AG09319 (cell line): ENCODE measurements around the gene RFX3.

ENCODE experiments used
- DNase-seq: peaks from one replicate; pipeline ENCODE4 v3.0.0-alpha.2; 2010; ENCODE audit warnings: low read depth; ENCODE audit errors: extremely low read depth
- TF ChIP-seq, protein P1 (sequence below): IDR thresholded peaks from 2 replicates; pipeline ENCODE4 v1.5.1; 2011; ENCODE audit warnings: low read depth, mild to moderate bottlenecking, inconsistent platforms, low read length, moderate library complexity

The RFX3 gene

DNA sequence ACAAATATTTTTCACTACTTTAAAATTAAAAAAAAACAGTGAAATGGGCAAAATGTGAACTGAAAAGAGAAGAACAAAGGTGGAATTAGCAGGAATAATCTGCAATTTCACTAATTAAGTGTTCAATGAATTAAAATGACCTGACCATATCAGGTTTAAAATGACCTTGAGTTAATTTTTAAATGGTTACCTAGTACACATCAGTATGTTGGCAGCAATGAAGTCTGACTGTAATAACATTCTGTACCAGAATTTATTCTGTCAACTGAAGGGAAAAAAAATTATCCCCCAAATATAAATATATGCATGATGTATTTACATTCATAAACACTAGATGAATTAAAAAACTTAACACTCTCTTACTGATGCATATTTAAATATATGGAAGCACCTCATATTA, 165.6 kb downstream of the RFX3 start:
- TF ChIP-seq, protein P1, sequence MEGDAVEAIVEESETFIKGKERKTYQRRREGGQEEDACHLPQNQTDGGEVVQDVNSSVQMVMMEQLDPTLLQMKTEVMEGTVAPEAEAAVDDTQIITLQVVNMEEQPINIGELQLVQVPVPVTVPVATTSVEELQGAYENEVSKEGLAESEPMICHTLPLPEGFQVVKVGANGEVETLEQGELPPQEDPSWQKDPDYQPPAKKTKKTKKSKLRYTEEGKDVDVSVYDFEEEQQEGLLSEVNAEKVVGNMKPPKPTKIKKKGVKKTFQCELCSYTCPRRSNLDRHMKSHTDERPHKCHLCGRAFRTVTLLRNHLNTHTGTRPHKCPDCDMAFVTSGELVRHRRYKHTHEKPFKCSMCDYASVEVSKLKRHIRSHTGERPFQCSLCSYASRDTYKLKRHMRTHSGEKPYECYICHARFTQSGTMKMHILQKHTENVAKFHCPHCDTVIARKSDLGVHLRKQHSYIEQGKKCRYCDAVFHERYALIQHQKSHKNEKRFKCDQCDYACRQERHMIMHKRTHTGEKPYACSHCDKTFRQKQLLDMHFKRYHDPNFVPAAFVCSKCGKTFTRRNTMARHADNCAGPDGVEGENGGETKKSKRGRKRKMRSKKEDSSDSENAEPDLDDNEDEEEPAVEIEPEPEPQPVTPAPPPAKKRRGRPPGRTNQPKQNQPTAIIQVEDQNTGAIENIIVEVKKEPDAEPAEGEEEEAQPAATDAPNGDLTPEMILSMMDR, result no peak
- DNase-seq, result no peak

DNA sequence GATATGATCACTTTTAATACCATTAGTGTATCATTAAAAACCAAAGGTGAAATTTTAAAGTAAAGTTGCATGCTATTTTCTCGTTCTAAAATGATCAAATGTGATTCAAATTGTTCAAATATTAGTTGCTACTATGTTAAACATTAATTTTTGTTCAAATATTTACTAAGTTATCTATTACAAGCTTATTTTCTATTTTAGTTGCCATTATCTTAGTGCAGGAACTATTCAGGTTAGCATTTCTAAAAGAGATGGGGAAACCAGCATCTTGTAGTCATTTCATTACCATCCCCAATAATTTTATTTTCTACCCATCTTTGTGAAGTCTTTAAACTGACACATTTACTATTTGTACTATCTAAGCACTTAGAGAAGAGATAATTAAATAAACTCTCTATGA, 166.0 kb downstream of the RFX3 start:
- TF ChIP-seq, protein P1, result no peak
- DNase-seq, result no peak

DNA sequence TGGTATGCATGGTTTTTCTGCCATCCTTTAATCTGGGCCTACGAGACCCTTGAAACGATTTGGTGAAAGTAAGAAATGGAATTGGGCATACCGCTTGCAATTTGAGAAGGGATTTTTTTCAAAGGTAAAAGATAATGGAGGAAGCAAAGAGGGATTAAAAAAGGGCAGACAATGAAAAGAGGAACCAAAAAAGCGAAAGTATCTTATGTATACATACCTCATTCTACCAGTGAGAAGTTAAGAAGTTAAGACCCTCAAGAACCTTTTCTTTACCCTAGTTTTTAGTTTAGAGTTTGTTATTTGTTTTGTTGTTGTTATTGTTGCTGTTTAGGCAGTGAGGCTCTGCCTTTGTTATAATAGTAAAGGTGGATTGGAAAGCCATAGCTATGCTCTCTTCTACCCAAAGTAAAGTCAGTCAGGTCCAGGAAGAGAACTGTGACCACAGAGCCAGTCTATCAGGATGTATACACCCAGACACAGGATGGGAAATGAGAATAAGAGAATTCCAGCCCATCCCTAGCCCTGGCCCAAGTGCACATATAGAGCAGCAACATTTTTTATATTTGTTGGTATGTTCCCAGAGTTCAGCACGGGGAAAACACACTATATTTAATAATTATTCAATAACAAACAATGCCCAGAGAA, 166.6 kb downstream of the RFX3 start:
- TF ChIP-seq, protein P1, result no peak
- DNase-seq, result no peak

DNA sequence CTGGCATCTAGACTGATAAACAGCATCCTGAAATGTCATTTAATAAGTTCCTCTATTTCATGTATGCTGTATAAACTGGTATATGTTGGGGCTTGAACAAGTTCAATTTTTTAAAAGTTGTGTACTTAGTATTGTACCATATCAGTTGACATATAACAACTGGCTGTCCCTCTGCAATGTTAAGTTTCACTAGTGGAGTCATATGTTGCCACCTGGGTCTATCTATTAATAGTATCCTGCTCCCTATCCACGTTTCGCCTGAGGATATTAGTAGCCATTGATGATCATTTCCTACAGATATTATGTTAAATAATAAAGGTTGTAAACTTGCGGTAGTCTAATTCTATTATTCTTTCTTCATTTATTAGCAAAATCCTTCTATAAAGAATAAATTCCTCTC, 177.6 kb downstream of the RFX3 start:
- no peak for DNase-seq
- TF ChIP-seq, protein P1, result no peak

DNA sequence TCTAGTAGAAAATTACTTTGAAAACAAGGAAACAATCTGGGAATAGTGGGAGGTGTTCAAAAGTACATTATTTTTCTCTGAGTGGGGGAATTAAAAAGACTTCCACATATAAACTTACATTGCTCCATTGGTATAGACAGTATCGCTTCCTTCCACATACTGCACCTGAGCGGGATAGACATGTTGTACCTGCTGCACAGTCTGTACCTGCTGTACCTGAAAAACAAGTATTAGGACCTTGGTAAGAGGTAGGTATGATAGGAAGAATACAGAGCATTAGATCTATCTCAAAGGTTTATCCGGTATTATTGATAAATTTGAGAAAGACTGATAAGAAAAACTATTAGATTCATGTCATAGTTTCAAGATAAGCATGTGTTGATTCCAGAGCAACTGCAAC, 179.3 kb downstream of the RFX3 start:
- TF ChIP-seq, protein P1, result no peak
- no peak for DNase-seq

DNA sequence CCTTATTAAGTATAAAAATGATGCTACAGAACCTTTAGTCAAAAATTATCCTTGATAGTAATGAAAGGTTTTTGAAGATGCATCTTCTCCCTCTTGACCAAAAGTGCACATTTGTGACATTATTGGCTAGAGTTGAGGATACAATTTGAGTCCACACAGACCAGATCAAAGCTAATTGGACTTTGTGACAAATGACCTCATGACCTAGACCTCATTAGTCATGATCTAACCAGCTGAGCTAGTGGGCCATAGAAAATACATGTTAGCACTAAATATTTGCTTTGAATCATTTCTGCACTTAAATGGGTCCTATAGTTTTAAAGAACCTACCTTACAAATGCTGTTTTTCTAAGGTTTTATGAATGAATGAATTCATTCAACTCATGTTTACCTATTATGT, 182.1 kb downstream of the RFX3 start:
- DNase-seq, result no peak
- TF ChIP-seq, protein P1, result no peak

DNA sequence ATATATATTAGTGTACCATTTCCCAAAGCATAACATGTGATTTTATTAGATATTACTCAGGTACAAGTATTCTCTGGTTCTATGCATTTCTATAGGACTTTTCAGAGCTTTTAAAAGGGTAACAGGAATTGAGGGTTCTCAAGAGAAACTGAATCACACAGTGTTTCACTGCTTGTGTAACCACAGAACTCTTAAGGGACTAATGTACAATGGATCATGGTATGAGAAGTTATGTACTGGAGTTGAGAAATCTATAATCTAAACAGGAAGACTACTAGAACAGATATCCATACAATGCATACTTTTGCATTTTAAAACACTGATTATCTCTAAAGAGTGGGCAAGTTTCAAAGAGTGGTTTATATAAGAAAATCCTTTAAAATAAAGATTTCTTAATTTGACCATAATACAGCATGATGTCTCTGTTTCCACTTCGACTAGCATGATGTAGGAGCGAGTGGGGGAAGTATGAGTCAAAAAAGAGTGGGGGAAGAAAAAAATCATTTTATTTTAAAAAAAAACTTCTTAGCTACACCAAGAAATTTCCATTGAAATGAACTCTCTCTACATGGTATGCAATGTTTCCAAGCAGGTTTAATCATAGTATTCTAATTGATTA, 183.5 kb downstream of the RFX3 start:
- TF ChIP-seq, protein P1, result no peak
- no peak for DNase-seq
